SK-N-SH (cell line): Measurements from ENCODE around the gene FHOD3.

Source experiments
- CTCF ChIP-seq: fragments of 200-600 bp; sonication (generic); IDR thresholded peaks from 2 replicates; pipeline ENCODE4 v1.6.1; 2017; ENCODE audit warnings: antibody characterized with exemption, mild to moderate bottlenecking, moderate library complexity
- EP300 ChIP-seq, 2 experiments: IDR thresholded peaks; 2 replicates each; pipeline versions ENCODE4 v1.4.0 to v1.6.1; 2012; ENCODE audit warnings: borderline replicate concordance in 1 of 2, low read depth in 1 of 2, low read length in 1 of 2
- EZH2phosphoT487 ChIP-seq: fragments of 200-600 bp; sonication (generic); IDR thresholded peaks from 2 replicates; pipeline ENCODE4 v1.6.1; 2017; ENCODE audit warnings: low read depth, mixed run types, mild to moderate bottlenecking, antibody characterized with exemption, moderate library complexity, borderline replicate concordance
- FOXM1 ChIP-seq: IDR thresholded peaks from 2 replicates; pipeline ENCODE4 v1.4.0; 2012; ENCODE audit warnings: low read depth, mild to moderate bottlenecking
- GABPA ChIP-seq: IDR thresholded peaks from 2 replicates; pipeline ENCODE4 v1.4.0; 2012; ENCODE audit warnings: low read depth, mild to moderate bottlenecking
- IRF3 ChIP-seq: fragments of 150-350 bp; IDR thresholded peaks from 2 replicates; pipeline ENCODE4 v1.6.1; 2016; ENCODE audit warnings: mild to moderate bottlenecking, low read depth, low read length
- MEF2A ChIP-seq: IDR thresholded peaks from 2 replicates; pipeline ENCODE4 v1.4.0; 2012; ENCODE audit warnings: low read depth, borderline replicate concordance
- MXI1 ChIP-seq: IDR thresholded peaks from 2 replicates; pipeline ENCODE4 v1.6.1; 2012; ENCODE audit warnings: mild to moderate bottlenecking, low read depth, low read length, improper control_type of control experiment
- NRF1 ChIP-seq: IDR thresholded peaks from 2 replicates; pipeline ENCODE4 v1.6.1; 2012; ENCODE audit warnings: low read depth, mild to moderate bottlenecking, low read length
- PBX3 ChIP-seq: IDR thresholded peaks from 2 replicates; pipeline ENCODE4; 2012
- POLR2AphosphoS5 ChIP-seq: IDR thresholded peaks from 2 replicates; pipeline ENCODE4 v1.6.1; 2012; ENCODE audit warnings: low read depth, low read length
- RAD21 ChIP-seq: IDR thresholded peaks from 2 replicates; pipeline ENCODE4 v1.6.1; 2012; ENCODE audit warnings: mild to moderate bottlenecking, low read length
- RFX5 ChIP-seq: IDR thresholded peaks from 2 replicates; pipeline ENCODE4 v1.6.1; 2012; ENCODE audit warnings: mild to moderate bottlenecking, improper control_type of control experiment, low read length
- TAF1 ChIP-seq: IDR thresholded peaks from 2 replicates; pipeline ENCODE4 v1.6.1; 2012; ENCODE audit warnings: low read depth, mild to moderate bottlenecking, low read length, moderate library complexity, borderline replicate concordance

- TF ChIP-seq CTCF = no peak
- TF ChIP-seq IRF3 = no peak
- no peak for TF ChIP-seq PBX3
- TF ChIP-seq POLR2AphosphoS5 = no peak
- no peak for TF ChIP-seq EZH2phosphoT487
- no peak for TF ChIP-seq GABPA
- no peak for TF ChIP-seq TAF1
- TF ChIP-seq EP300 (IDR thresholded peaks at IDR 0.05; ENCODE audit: borderline replicate concordance in 1 of 2, low read depth in 1 of 2, low read length in 1 of 2) = no peak
- TF ChIP-seq MXI1 = no peak
- no peak for TF ChIP-seq NRF1
- no peak for TF ChIP-seq RFX5
- no peak for TF ChIP-seq MEF2A
- TF ChIP-seq FOXM1 = no peak
- TF ChIP-seq RAD21 = no peak
Observed at GRCh38 chr18:36375118-36375517, 77.6 kb downstream of the FHOD3 start.
